ENCODE measurements around the gene NINJ1. TPM values are rescaled to one million over a fixed set of nuclear protein-coding genes. Genes with fewer than 3 reads are reported as not detected.

The NINJ1 gene
- total and polyA plus RNA-seq, 2 of the 13 experiments (the other 11 are each of a cell fraction or from before 2014, with no cell fraction given): 81.2 to 92.1 TPM

DNA sequence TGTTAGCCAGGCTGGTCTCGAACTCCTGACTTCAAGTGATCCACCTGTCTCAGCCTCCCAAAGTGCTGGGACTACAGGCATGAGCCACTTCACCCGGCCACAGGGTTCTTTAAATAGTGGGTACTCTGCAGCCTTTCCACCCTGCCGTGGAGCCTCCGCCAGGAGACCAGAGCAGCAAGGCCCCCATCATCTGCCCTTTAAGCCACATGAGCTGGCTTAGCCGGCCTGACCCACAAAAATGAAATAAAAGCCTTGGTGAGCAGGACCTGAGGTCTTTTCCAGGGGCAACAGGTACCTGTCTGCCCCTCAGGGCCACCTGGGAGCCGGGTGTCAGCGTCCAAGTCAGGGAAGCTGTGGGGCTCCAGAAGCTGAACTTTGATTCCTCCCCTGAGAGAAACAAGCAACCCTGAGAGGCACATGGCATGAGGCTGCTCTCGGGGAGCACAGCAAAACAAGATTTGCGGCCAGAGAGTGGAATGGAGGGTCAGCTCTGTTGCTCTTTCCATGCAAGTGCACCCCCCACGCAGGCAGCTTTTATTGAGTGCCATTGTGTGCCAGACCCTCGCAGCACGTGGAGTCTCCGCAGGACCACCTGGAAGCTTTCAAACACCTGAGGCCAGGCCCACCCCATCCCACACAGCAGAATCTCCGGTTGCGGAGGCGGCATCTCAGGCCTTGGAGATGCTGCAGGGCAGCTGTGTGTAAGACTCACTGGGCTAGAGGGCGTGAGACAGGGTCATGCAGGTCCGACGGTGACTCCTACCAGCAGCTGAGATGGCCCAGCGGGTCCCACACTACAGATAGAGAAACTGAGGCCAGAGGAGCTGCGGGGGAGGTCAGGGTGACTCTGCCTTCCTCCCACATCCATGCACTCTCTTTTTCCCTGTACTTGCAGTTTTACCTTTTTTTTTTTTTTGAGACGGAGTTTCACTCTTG, 45.1 kb upstream of the NINJ1 start (continued):
- TF ChIP-seq, protein P1, sequence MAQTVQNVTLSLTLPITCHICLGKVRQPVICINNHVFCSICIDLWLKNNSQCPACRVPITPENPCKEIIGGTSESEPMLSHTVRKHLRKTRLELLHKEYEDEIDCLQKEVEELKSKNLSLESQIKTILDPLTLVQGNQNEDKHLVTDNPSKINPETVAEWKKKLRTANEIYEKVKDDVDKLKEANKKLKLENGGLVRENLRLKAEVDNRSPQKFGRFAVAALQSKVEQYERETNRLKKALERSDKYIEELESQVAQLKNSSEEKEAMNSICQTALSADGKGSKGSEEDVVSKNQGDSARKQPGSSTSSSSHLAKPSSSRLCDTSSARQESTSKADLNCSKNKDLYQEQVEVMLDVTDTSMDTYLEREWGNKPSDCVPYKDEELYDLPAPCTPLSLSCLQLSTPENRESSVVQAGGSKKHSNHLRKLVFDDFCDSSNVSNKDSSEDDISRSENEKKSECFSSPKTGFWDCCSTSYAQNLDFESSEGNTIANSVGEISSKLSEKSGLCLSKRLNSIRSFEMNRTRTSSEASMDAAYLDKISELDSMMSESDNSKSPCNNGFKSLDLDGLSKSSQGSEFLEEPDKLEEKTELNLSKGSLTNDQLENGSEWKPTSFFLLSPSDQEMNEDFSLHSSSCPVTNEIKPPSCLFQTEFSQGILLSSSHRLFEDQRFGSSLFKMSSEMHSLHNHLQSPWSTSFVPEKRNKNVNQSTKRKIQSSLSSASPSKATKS (CRISPR knock-in tag; IDR thresholded peaks at IDR 0.05): no peak
- TF ChIP-seq SP140L (CRISPR knock-in tag; IDR thresholded peaks at IDR 0.05; ENCODE audit: borderline replicate concordance): no peak
- no peak for TF ChIP-seq BRCA1 (CRISPR knock-in tag; IDR thresholded peaks at IDR 0.05)
- TF ChIP-seq ZMYM3 (CRISPR knock-in tag; IDR thresholded peaks at IDR 0.05): 0 out of 2 replicates have a peak, but pooled peaks have one; percentile 42
- no peak for TF ChIP-seq AHR (CRISPR knock-in tag; IDR thresholded peaks at IDR 0.05)
- TF ChIP-seq ZC3H13 (CRISPR knock-in tag; IDR thresholded peaks at IDR 0.05): no peak
- no peak for TF ChIP-seq ZNF644 (CRISPR knock-in tag; IDR thresholded peaks at IDR 0.05; ENCODE audit: low read depth)
- TF ChIP-seq SP2 (CRISPR knock-in tag; IDR thresholded peaks at IDR 0.05): no peak
- no peak for TF ChIP-seq ZNF580 (CRISPR knock-in tag; IDR thresholded peaks at IDR 0.05; ENCODE audit: borderline replicate concordance, low read depth)
- TF ChIP-seq MEIS1 (CRISPR knock-in tag; IDR thresholded peaks at IDR 0.05; ENCODE audit: borderline replicate concordance): no peak
- no peak for TF ChIP-seq ZNF441 (CRISPR knock-in tag; IDR thresholded peaks at IDR 0.05; ENCODE audit: borderline replicate concordance)
- no peak for TF ChIP-seq ZNF451 (CRISPR knock-in tag; IDR thresholded peaks at IDR 0.05)
- 0 out of 2 replicates have a peak, but pooled peaks have one; percentile 50 for TF ChIP-seq ZNF891 (CRISPR knock-in tag; IDR thresholded peaks at IDR 0.05)
- TF ChIP-seq, protein P2, sequence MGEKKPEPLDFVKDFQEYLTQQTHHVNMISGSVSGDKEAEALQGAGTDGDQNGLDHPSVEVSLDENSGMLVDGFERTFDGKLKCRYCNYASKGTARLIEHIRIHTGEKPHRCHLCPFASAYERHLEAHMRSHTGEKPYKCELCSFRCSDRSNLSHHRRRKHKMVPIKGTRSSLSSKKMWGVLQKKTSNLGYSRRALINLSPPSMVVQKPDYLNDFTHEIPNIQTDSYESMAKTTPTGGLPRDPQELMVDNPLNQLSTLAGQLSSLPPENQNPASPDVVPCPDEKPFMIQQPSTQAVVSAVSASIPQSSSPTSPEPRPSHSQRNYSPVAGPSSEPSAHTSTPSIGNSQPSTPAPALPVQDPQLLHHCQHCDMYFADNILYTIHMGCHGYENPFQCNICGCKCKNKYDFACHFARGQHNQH (CRISPR knock-in tag; IDR thresholded peaks at IDR 0.05): no peak
- no peak for TF ChIP-seq PRMT3 (CRISPR knock-in tag; IDR thresholded peaks at IDR 0.05; ENCODE audit: borderline replicate concordance, low read depth)
- TF ChIP-seq ARNTL (CRISPR knock-in tag; IDR thresholded peaks at IDR 0.05): 0 out of 2 replicates have a peak, but pooled peaks have one; percentile 64
- peak; percentile 55 for TF ChIP-seq PAXIP1 (CRISPR knock-in tag; conservative IDR thresholded peaks at IDR 0.05)
- TF ChIP-seq CBX5 (CRISPR knock-in tag; IDR thresholded peaks at IDR 0.05; ENCODE audit: borderline replicate concordance): no peak
- TF ChIP-seq ZNF543 (CRISPR knock-in tag; IDR thresholded peaks at IDR 0.05): 0 out of 2 replicates have a peak, but pooled peaks have one; percentile 43
- no peak for TF ChIP-seq KAT2B (IDR thresholded peaks at IDR 0.05; ENCODE audit: borderline replicate concordance, low read depth, low read length)
- no peak for TF ChIP-seq RXRB (CRISPR knock-in tag; IDR thresholded peaks at IDR 0.05; ENCODE audit: borderline replicate concordance)
- no peak for TF ChIP-seq ZNF605 (CRISPR knock-in tag; IDR thresholded peaks at IDR 0.05)
- no peak for TF ChIP-seq REXO4 (CRISPR knock-in tag; IDR thresholded peaks at IDR 0.05; ENCODE audit: borderline replicate concordance)
